Femur (tissue), 1 donor: Measurements from ENCODE around the gene ZNF689.
"Not testable (repeated sequence)": the region's sequence is repeated elsewhere in the genome, so short reads cannot be mapped to it uniquely, and the experiment has no call there.

ENCODE experiments used
- DNase-seq: peaks from one replicate; pipeline ENCODE4 v3.0.0-alpha.2; 2017

The ZNF689 gene

DNA sequence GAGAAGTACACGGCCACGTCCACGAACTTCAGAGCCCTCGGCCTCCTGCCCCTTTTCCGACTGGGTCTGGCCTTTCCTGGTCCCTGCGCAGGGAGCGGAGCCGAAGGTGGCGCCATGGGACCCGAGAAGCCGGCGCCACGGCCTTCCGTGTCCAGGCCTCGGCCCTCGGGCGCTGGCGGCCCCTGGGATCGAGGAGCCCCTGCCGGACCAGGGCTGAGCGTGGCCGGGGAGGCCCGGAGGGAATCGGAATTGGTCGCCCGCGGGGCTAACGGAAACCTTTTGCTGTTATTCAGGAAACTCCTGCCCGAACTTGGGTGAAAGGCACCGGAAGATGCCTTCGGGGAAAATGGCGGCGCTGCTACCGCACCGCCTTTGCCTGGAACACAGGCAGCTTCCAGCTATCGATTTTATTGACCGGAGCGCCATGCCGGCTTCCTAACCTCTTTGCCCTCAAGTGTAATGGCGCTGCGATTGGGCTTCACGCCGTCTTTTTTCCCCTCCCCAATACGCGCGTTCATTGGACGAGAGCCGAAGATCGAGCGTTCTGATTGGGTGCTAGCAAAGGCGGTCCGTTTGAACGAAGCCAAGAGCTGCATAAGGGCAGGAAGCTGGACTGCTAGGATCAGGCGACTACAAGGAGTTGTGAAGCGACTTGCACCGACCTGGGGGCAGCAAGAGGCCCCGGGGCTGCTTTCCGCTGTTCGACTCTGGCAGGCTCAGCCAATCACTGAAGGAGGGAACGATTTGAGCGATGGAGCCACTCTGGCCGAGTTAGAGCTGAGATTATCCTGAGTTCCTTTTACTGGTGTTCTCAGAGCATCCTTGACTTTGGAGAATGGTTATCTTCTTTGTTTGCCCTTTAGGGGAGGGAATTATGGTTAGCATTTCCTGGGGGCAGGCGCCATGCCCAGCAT lies at the start of gene ZNF689:
ZNF689 (minus strand) TSS at position 464 of the 914 bp plus-strand sequence; CDS start at position 116, 348 bp downstream.
- DNase-seq, result peak; percentile 98

DNA sequence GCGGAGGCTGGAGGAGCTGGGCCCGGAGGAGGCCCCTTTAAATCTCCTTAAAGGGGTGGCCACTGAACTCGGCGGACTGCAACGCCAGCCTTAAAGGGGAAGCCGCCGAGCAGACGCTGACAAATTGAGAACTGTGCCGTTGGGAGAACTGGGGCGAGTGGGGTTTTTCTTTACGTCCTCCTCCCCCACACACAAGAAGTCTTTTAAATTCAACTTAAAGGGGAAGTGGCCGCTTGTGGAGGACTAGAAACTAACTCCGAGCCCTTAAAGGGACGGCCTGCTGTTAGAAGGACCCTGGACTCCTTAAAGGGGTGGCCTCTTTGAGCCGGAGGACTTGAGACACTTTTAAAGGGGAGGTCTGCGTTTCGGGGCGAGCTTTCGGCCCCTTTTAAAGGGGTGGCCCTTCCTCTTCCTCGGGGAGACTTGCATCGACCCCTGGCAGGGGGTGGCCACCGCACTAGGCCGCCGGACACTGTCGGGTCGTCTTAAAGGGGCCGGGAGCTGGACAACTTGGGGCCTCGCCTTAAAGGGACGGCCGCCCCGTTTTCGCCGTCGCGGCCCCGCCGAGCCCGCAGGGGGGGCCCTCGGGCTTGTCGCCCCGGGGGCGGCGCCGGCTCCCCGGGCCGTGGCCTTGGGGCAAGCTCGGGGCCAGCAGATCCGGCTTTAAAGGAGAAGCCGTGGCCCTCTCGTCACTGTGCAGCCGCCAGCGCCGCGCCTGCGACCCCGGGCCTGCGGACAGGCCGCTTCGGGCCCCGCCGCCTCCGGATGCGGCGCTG lies 48.7 kb upstream of the ZNF689 start:
- DNase-seq, result peak; percentile 93

DNA sequence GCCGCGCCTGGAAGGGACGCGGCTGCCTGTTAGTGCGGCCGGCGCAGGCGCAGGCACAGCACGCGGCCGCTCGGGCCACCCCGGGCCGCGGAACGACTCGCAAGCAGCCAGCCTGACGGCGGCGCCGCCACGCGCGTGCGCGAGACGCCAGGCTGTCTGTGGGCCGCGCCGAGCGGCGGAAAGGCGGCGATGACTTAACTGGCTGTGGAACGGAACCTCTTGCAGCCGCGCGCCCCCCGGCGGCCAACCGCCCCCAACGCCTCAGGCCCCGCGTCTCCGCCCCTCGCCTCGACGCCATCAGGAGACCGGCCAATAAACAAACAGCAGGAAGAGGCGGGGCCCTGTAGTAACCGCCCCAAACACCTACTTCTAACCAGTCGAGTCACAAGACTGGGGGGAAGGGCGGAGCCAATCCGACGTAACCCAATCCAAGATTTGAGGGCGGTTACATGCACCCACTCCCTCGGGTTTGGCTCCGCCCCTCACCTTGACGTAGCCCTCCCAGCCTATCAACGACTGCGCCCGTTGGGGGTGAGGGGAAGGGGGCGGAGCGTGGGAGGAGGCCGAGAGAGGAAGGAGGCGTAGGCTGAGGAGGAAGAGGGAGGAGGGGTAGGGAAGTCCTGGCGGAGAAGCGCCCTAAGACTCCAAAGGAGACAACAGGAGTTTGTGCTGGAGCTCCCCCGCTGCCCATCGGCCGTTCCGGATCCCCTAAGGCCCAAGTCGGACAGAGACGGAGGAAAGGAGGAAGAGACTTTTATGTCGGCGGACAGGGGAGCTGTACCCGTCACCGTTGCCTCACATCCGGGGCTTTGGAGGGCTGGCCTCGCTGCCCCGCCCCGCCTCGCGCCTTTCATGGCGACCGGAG lies 47.9 kb upstream of the ZNF689 start, which contains the start of gene FBRS:
FBRS (plus strand) TSS at position 566 of the 865 bp plus-strand sequence. CDS start 1,088 bp downstream, outside the sequence.
- DNase-seq, result peak; percentile 100

DNA sequence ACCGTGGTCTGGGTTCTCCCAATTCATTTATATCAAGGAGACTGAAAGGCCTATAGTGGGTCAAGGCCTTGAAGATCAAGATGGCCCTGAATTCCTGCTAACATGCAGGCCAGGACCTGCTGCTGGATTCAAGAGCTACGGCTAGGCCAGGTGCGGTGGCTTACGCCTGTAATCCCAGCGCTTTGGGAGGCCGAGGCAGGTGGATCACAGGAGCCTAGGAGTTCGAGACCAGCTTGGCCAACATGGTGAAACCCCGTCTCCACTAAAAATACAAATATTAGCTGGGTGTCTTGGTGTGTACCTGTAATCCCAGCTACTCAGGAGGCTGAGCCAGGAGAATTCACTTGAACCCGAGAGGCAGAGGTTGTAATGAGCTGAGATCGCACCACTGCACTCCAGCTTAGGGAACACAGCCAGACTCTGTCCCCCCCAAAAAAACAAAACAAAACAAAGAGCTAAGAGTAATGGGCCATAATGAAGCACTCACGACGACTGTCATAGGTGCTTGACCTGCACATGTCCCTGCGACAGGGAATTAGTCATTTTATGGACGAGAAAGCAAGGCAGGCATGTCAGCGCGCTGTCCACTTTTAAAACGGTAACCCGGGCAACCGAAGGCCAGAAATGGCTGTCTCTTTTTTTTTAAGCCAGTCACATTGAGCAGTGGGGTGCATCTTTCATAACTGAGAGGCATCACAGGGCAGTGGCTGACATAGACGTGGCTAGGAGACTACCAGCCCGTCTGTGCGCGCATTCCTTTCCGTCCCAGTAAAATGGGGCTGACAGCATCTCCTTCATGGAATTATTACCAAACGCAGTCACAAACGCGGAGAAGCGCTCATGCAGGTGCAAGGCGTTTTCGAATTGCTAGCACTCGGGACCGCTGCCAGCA lies 47.0 kb upstream of the ZNF689 start:
- no peak for DNase-seq

DNA sequence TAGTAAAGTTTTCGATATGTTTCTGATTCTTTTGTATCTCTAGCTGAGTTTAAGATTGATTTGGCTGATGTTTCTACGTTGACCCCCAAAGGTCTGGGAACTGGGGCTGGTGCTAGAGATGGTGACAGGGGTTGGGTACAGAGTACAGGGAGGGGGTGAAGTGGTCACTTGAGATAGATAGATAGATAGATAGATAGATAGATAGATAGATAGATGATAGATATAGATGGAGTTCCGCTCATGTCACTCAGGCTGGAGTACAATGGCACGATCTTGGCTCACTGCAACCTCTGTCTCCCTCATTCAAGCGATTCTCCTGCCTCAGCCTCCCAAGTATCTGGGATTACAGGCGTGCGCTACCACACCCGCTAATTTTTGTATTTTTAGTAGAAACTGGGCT lies 46.2 kb upstream of the ZNF689 start:
- no peak for DNase-seq

DNA sequence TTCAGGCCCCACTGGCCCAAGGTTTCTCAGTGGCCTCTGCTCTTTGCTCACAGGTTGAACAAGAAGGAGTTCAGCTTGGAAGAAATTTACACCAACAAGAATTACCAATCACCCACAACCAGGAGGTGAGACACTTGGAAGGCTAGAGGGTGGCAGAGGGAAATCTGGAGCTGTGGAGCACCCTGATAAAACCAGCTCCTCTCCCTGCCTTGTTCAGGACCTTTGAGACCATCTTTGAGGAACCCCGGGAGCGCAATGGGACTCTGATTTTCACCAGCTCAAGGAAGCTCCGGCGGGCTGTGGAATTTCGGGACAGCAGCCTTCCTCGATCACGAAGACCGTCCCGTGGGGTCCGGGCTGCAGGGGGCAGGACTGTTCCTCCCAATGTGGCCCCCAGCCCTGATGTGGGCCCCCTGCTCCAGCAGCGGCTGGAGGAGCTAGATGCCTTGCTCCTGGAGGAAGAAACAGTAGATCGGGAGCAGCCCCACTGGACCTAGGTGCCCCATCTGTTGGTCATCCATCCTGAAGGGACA lies 45.7 kb upstream of the ZNF689 start:
- DNase-seq, result no peak

DNA sequence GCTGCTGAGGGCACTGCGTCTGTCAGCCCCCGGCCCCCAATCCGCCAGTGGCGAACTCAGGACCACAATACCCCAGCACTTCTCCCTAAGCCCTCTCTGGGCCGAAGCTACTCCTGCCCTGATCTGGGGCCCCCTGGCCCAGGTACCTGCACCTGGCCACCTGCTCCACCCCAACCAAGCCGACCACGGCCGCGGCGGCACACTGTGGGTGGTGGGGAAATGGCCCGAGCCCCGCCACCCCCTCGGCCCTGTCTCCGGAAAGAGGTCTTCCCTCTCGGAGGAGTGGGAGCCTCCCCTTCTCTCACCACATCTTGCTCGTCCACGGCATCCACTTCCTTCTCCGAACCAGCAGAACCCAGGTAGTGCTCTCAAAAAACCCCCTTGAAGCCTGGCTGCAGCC lies 44.7 kb upstream of the ZNF689 start:
- no peak for DNase-seq

DNA sequence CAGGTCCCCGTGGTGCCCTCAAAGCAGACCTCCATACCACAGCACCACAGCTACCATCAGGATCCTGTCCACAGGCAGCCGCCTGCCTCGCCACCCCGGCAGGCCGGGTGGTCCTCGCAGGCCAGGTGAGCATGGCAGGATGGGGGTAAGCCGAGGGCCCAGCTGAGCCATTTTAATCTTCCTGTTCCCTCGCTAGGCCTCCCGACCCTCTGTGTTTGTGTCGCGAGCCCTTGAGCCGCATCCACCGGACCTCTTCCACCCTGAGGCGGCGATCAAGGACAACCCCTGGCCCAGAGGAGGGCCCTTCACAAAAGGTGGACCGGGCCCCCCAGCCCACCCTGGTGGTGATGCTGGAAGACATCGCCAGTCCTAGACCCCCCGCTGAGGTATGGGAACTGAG lies 42.5 kb upstream of the ZNF689 start:
- no peak for DNase-seq

DNA sequence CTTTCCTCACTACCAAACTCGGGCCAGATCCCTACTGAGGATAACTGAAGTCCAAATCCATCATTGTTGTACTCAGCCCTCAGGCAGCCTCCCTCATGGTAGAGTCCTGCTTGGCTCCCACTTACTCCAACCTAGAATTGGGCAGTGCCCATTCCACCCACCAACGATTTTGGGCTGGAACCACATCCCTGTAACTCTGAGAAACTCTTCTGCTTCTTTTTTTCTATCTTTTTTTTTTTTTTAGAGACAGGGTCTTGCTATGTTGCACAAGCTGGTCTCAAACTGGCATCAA lies 41.8 kb upstream of the ZNF689 start:
- no peak for DNase-seq

DNA sequence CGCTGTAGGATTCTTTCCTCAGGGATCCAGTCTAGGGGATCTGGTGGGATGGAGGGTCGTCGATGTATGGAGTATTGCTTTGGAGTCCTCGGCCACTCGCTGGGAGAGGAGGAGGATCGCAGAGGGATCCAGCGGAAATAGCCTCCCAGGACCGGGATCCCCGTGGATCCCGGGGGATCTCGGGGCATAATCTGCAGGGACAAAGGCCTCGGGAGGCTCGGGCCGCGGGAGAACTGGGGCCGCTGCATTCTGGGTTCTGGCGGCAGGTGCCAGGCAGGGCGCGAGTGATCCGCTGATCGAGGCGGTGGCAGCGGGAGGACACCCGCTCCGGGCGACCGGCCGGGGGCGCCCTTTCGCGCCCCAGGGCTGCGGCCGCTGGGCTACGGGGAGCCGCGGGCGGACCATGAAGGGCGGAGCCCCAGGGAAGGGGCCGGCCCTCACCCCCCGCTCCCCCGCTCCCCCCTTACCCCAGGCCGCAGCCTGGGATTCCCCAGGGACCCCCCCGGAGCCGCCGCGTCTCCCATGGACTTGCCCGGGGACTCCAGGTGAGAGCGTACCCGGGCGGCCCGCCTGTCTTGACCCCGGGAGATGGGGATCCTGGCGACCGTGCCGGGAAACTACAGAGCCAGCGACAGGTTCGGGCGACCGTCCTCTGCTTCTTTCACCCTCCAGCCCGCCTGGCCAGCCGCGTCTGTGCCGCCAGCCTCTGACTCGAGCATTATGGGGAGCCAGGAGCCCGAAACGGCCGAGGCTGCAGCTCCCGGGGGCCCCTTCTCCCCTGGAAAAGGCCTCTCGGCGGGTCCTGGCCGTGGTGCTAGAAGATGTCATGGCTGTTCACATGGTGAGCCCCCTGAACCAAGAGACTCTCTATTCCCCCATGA lies 41.2 kb upstream of the ZNF689 start:
- peak; percentile 72 for DNase-seq

DNA sequence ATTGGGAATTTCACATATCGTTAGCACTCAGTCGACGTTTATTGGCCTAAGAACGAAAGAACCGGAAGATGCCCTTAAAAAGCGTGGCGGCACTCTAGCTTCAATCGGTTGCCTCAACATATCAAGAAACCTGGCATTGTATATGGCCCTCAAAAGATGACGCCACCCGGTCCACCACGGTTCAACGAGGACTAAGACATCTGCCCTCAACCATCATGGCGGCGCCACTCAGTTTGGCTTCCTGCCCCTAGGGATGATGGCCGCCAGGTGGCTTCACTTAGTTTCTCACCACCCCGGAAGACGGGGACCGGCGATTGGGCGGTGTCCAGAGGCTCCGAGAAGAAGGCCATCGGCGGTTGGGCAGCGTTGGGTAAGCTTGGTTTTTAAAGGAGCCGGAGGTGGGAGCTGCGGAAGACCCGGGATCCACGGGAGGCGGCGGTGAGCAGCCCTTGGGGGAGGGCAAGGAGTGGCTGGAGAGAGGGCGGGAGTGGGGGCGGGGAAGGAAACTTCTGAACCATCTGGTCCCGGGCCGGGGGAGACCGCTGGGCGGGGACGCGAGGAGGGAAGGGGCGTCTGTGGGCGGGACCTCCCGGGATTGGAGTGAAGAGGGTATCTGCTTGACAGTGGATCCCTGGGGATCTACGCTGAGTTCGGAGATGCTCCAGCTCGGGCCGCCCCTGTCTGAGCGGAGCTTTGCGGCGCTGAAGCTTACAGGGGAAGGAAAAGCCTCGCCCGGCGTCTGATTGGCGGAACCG lies 40.4 kb upstream of the ZNF689 start, which contains the start of gene PRR14:
PRR14 (plus strand) TSS at position 592 of the 755 bp plus-strand sequence. CDS start 686 bp downstream, outside the sequence.
- DNase-seq, result peak; percentile 100

DNA sequence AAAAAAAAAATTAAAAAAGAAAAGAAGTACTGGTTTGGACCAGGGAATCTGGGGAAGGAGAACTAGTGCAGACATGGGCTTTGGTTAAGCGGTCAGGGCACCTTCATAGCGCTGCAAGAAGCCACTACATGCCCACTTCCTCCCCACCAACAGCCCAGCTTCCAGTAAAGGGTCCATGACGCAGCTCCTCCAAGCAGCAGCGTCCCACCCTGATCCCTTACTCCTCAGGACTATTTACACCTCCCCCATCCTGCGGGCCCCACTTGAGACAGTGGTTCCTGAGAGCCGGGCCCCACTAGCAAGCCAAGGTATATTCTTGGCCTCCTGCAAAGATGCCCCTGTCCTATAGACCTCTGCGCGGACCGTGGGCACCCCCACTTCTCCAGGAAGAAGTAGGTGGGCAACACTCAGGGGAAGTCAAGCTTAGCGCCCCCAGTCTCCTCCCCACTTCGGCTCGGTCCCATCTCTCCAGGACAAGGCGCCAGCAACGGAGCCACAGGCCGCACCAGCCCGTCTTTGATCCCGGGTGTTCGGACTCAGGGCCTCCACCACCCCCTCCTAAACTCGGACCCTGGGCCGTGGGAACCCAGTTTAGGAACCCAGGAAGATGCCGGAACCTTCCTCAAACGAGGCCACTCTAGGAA lies 39.7 kb upstream of the ZNF689 start:
- DNase-seq, result peak; percentile 47

DNA sequence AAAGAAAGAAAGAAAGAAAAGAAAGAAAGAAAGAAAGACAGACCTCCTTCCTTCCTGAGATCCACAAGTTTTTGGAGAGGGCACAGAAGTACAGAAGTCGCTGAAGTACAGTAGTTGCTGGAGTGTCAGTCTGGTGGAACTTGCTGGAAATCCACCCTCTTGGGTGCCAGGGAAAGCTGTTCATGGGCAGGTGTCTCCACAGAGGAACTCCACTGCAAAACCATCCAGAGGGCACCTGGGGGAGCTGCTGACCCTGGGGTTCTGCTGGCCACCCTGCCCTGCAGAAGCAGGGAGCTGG lies 37.0 kb upstream of the ZNF689 start:
- DNase-seq, result no peak

DNA sequence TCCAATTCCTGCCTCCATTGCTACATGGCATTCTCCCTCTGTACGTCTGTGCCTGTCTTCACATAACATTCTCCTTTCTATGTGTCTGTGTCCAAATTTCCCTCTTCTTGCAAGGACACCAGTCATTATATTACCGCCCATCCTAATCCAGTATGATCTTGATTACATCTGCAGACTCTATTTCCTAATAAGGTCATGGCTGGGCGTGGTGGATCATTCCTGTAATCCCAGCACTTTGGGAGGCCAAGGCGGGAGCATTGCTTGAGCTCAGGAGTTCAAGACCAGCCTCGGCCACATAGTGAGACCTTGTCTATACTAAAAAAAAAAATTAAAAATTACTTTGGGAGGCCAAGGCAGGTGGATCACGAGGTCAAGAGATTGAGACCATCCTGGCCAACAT lies 35.5 kb upstream of the ZNF689 start:
- DNase-seq, result no peak

DNA sequence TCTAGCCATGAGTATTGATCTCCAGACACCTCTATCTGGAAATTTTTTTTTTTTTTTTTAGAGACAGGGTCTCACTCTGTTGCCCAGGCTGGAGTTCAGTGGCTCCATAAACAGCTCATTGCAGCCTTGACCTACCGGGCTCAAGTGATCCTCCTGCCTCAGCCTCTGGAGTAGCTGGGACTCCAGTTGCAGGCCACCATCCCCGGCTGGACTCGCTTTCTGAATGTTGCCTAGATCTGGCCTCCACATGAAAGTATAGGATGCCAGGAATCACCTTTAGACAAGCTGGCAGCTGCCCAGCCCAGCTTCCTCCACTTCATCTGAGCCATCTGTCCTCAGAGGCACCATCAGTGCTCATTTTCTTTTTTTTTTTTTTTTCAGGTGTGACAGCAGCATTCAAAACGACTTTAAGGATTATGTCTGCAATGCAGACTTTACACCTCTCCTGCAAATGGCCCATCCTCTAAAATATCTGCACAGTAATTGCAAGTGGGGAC lies 34.2 kb upstream of the ZNF689 start:
- no peak for DNase-seq

DNA sequence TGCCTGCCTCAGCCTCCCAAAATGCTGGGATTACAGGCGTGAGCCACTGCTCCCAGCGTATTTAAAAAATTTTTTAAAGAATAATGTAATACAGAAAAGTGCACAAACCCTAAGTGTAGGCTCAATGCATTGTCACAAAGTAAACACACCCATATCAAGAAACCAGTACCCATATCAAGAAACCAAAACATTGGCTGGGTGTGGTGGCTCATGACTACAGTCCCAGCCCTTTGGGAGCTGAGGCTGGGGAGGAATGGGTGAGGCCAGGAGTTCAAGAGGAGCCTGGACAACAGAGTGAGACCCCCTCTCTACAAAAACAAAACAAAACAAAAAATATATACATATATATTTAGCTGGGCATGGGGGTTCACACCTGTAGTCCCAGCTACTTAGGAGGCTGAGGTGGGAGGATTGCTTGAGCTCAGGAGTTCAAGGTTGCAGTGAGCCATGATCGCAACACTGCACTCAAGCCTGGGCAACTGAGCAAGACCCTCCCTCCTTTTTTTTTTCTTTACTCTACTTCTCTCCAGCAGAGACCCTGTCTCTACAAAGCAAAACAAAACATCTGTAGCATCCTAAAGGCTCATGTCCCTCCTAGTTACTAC lies 31.3 kb upstream of the ZNF689 start:
- no peak for DNase-seq

DNA sequence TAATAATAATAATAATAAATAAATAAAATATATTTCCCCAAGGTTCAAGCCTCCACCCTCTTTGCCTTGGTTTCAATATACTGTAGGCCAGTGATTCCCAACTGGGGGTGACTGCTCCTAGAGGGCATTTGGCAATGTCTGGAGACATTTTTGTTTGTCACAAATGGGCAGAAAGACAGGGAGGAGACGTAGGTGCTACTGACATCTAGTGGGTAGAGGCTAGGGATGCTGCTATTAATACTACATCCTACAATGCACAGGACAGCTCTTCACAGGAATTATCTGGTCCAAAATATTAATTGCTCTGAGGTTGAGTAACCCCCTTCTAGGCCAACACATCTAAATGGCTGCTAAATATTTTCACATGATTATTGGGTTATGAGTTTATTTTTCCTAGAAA lies 27.8 kb upstream of the ZNF689 start:
- no peak for DNase-seq

DNA sequence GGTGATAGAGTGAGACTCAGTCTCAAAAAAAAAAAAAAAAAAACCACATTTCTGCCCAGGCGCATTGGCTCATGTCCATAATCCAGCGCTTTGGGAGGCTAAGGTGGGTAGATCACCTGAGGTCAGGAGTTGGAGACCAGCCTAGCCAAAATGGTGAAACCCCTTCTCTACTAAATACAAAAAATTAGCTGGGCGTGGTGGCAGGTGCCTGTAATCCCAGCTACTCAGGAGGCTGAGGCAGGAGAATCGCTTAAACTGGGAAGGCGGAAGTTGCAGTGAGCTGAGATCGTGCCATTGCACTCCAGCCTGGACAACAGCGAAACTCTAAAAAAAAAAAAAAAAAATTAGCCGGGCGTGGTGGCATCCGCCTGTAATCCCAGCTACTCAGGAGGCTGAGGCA lies 26.9 kb upstream of the ZNF689 start:
- not testable (repeated sequence) for DNase-seq

DNA sequence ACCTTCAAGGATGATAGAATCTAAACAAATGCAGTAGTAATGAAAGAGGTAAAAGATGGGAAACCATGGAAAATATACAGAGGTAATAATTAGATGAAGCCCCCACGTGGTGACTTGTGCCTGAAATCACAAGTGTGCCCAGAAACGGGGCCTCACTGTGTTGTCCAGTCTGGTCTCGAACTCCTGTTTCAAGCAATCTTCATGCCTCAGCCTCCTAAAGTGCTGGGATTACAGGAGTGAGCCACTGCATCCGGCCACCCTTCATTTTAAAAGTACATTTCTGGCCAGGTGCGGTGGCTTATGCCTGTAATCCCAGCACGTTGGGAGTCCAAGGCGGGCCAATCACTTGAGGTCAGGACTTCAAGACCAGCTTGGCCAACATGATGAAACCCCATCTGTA lies 26.4 kb upstream of the ZNF689 start:
- no peak for DNase-seq
